A549 (cell line): ENCODE data around the gene OR13C9.

ENCODE experiments used
- CHD2 ChIP-seq: fragments of 150-350 bp; IDR thresholded peaks from 2 replicates; pipeline ENCODE4 v1.6.1; 2014; ENCODE audit warnings: low read length; ENCODE audit not compliant: partially characterized antibody
- CHD4 ChIP-seq: fragments of 200-600 bp; sonication (generic); IDR thresholded peaks from 2 replicates; pipeline ENCODE4 v1.6.1; 2016; ENCODE audit warnings: antibody characterized with exemption, mild to moderate bottlenecking, borderline replicate concordance
- CTCF ChIP-seq: fragments of >200 bp; sonication (Bioruptor Twin); formaldehyde crosslinking; IDR thresholded peaks from 3 replicates; pipeline ENCODE4 v1.5.1; 2016
- EHF ChIP-seq: fragments of 250-450 bp; sonication (Bioruptor Pico); IDR thresholded peaks from 2 replicates; pipeline ENCODE4 v1.5.0; 2020; ENCODE audit warnings: mild to moderate bottlenecking
- EP300 ChIP-seq, 2 experiments: fragments of >200 bp; sonication (Bioruptor Twin); formaldehyde crosslinking; IDR thresholded peaks; 2 replicates in 1 of 2; 3 replicates in 1 of 2; pipeline ENCODE4 v1.6.1; 2016 to 2017
- HOXA7 ChIP-seq: fragments of 250-450 bp; sonication (Bioruptor Pico); IDR thresholded peaks from 2 replicates; pipeline ENCODE4 v1.5.0; 2020; ENCODE audit warnings: mild to moderate bottlenecking, moderate library complexity
- MAZ ChIP-seq: fragments of 150-350 bp; IDR thresholded peaks from 2 replicates; pipeline ENCODE4 v1.6.1; 2014; ENCODE audit warnings: antibody characterized with exemption, low read depth, low read length, borderline replicate concordance
- PHF8 ChIP-seq: fragments of 200-600 bp; sonication (generic); IDR thresholded peaks from 2 replicates; pipeline ENCODE4 v1.6.1; 2016; ENCODE audit warnings: low read depth, mild to moderate bottlenecking, antibody characterized with exemption, moderate library complexity, borderline replicate concordance
- POLR2A ChIP-seq: IDR thresholded peaks from 2 replicates; pipeline ENCODE4 v1.6.1; 2012; ENCODE audit warnings: mild to moderate bottlenecking, low read length
- POLR2AphosphoS2 ChIP-seq: conservative IDR thresholded peaks from 2 replicates; pipeline ENCODE4 v1.6.1; 2012; ENCODE audit warnings: low read length, improper control_type of control experiment, inconsistent platforms
- RAD21 ChIP-seq, 2 experiments: fragments of >200 bp in 1 of 2; sonication (Bioruptor Twin) in 1 of 2; formaldehyde crosslinking in 1 of 2; IDR thresholded peaks in 1 of 2; conservative IDR thresholded peaks in 1 of 2; 2 replicates in 1 of 2; 3 replicates in 1 of 2; pipeline ENCODE4 v1.6.1; 2012 to 2018; ENCODE audit warnings: inconsistent platforms in 1 of 2
- SMC3 ChIP-seq: fragments of >200 bp; sonication (Bioruptor Twin); formaldehyde crosslinking; IDR thresholded peaks from 3 replicates; pipeline ENCODE4 v1.6.1; 2018; ENCODE audit warnings: inconsistent platforms
- USF2 ChIP-seq: fragments of 450-650 bp; IDR thresholded peaks from 2 replicates; pipeline ENCODE4 v1.6.1; 2014; ENCODE audit warnings: antibody characterized with exemption
- ZNF302 ChIP-seq: fragments of 250-450 bp; sonication (Bioruptor Pico); IDR thresholded peaks from 2 replicates; pipeline ENCODE4 v1.9.0; 2021; ENCODE audit warnings: inconsistent platforms, mild to moderate bottlenecking, moderate library complexity

DNA sequence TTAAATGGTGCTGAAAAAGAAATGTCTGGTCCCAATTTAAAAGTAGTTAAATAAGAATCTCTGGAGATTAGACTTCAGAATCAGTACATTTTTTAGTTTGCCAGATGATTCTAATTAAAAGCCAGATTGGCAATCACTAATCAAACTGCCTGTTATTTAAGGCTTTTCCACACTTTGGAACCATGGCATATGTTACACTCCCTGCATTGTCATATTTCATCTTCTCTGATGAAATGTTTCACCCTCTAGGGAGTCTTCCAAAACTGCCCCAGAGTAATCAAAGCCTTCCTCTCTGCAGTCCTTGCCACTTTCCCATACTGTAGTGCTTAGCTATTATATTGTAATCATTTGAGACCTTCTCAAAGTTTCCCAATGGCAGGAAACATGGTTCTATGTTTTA, 17.5 kb upstream of the OR13C9 start:
- TF ChIP-seq EP300 (IDR thresholded peaks at IDR 0.05) (no peak), CTCF (no peak), MAZ (no peak), POLR2A (no peak), RAD21 (conservative IDR thresholded peaks at IDR 0.05 in 1 of 2, IDR thresholded peaks at IDR 0.05 in 1 of 2) (no peak), SMC3 (no peak), USF2 (no peak), ZNF302 (CRISPR knock-in tag) (no peak), CHD4 (no peak), POLR2AphosphoS2 (no peak), CHD2 (no peak), EHF (CRISPR knock-in tag) (no peak), HOXA7 (no peak), PHF8 (no peak)
